ENCODE data around the gene DNASE2B.
"Not testable (repeated sequence)": the region's sequence is repeated elsewhere in the genome, so short reads cannot be mapped to it uniquely, and the experiment has no call there.

DNASE2B gene

DNA sequence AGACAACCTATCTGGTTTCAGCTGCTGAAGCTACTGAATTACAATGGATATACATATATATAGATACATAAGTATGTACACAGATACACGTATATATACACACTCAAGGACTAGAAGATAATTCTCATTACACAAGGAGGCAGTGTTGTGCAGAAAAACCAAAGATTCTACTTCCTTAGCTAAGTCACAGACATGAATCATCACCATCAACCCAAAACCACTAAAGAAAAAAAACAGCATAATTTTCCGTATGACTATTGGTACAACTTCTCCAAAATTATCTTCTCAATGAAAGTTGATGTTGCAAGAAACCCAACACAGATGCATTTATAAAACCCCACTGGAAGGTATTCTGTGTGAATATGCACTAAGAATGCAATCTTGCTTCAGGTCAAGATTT, 44.0 kb downstream of the DNASE2B start:
- no peak overlapping the region for H3K9ac ChIP-seq (ENCODE audit: low read length)
- no peak overlapping the region for H3K27ac ChIP-seq (ENCODE audit: low read depth, low read length)
- H3K27me3 ChIP-seq (ENCODE audit: control insufficient read depth in 1 of 2, insufficient read depth in 2 of 2, low read length in 2 of 2), result no peaks in the 10 kb centered on the region
- H3K4me3 ChIP-seq (ENCODE audit: low read depth in 1 of 2, low read length in 2 of 2), result no peak overlapping the region
- no peaks in the 10 kb centered on the region for H3K4me1 ChIP-seq (ENCODE audit: insufficient read depth, low read length)
- H3K36me3 ChIP-seq (ENCODE audit: insufficient read depth, low read length), result no peaks in the 10 kb centered on the region
- H3K9me3 ChIP-seq (ENCODE audit: low read length), result no peaks in the 10 kb centered on the region

DNA sequence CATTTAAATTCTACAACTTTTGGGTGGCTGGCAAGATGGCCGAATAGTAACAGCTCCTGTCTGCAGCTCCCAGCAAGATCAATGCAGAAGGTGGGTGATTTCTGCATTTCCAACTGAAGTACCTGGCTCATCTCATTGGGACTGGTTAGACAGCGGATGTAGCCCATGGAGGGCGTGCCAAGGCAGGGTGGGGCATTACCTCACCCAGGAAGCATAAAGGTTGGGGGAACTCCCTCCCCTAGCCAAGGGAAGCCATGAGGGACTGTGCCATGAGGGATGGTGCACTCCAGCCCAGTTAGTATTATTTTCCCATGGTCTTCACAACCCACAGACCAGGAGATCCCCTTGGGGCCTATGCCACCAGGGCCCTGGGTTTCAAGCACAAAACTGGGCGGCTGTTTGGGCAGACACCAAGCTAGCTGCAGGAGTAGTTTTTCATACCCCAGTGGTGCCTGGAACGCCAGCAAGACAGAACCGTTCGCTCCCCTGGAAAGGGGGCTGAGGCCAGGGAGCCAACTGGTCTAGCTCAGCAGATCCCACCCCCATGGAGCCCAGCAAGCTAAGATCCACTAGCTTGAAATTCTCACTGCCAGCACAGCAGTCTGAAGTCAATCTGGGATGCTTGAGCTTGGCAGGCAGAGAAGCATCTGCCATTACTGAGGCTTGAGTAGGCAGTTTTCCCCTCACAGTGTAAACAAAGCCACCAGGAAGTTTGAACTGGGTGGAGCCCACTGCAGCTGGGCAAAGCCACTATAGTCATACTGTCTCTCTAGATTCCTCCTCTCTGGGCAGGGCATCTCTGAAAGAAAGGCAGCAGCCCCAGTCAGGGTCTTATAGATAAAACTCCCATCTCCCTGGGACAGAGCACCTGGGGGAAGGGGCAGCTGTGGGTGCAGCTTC, 44.7 kb downstream of the DNASE2B start:
- not testable (repeated sequence) for H3K36me3 ChIP-seq (ENCODE audit: insufficient read depth, low read length); H3K4me1 ChIP-seq (ENCODE audit: insufficient read depth, low read length); H3K9ac ChIP-seq (ENCODE audit: low read length); H3K9me3 ChIP-seq (ENCODE audit: low read length); H3K27me3 ChIP-seq (ENCODE audit: control insufficient read depth in 1 of 2, insufficient read depth in 2 of 2, low read length in 2 of 2); H3K4me3 ChIP-seq (ENCODE audit: low read depth in 1 of 2, low read length in 2 of 2); H3K27ac ChIP-seq (ENCODE audit: low read depth, low read length)

DNA sequence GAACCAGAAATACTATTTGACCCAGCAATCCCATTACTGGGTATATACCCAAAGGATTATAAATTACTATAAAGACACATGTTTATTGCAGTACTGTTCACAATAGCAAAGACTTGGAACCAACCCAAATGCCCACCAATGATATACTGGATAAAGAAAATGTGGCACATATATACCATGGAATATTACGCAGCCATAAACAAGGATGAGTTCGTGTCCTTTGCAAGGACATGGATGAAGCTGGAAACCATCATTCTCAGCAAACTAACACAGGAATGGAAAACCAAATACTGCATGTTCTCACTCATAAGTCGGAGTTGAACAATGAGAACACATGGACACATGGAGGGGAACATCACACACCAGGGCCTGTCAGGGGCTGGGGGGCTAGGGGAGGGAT, 50.4 kb downstream of the DNASE2B start:
- not testable (repeated sequence) for H3K4me3 ChIP-seq (ENCODE audit: low read depth in 1 of 2, low read length in 2 of 2); H3K9me3 ChIP-seq (ENCODE audit: low read length); H3K36me3 ChIP-seq (ENCODE audit: insufficient read depth, low read length); H3K27me3 ChIP-seq (ENCODE audit: control insufficient read depth in 1 of 2, insufficient read depth in 2 of 2, low read length in 2 of 2); H3K27ac ChIP-seq (ENCODE audit: low read depth, low read length); H3K4me1 ChIP-seq (ENCODE audit: insufficient read depth, low read length); H3K9ac ChIP-seq (ENCODE audit: low read length)

DNA sequence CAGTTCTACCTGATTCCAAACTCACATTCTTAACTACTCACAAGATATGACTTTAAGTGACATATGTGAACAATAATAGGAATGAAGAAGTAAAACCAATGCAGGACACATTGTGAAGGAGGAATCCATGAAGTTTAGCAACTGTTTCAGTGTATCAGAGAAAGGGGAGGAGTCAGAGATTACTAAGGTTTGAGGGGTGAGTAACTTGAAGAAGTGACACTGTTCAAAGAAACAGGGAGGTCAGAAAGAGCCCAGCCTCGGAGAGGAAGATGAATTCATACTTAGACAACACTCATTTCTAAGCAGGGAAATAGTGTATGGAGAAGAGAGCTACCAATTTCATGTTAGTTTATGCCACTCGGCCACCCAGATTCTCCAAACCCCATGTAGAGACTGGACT, 52.6 kb downstream of the DNASE2B start:
- Histone ChIP-seq H3K9ac (ENCODE audit: low read length) (no peak overlapping the region), H3K4me3 (ENCODE audit: low read depth in 1 of 2, low read length in 2 of 2) (no peak overlapping the region), H3K4me1 (ENCODE audit: insufficient read depth, low read length) (no peaks in the 10 kb centered on the region), H3K9me3 (ENCODE audit: low read length) (no peaks in the 10 kb centered on the region), H3K27me3 (ENCODE audit: control insufficient read depth in 1 of 2, insufficient read depth in 2 of 2, low read length in 2 of 2) (no peaks in the 10 kb centered on the region), H3K27ac (ENCODE audit: low read depth, low read length) (no peak overlapping the region), H3K36me3 (ENCODE audit: insufficient read depth, low read length) (no peaks in the 10 kb centered on the region)

DNA sequence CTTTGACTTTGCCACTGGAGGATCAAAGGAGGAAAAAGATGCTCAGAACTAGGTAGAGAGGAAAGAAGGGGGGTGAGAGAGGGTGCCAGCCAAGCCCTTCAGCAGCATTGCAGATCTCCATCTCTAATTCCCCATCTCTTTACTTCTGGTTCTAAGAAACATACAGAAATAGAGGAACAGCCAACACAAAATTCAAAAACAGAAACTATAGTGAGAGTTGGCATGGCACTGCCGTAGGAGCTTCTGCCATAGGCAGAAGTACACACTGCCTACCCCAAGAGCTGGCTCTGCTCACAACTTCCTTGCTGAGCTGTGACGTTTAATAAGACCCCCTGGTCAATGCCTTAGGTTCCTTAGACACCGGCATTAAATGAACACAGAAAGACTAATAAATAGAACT, 54.2 kb downstream of the DNASE2B start:
- no peak overlapping the region for H3K27ac ChIP-seq (ENCODE audit: low read depth, low read length)
- H3K4me1 ChIP-seq (ENCODE audit: insufficient read depth, low read length), result no peaks in the 10 kb centered on the region
- H3K36me3 ChIP-seq (ENCODE audit: insufficient read depth, low read length), result no peaks in the 10 kb centered on the region

DNA sequence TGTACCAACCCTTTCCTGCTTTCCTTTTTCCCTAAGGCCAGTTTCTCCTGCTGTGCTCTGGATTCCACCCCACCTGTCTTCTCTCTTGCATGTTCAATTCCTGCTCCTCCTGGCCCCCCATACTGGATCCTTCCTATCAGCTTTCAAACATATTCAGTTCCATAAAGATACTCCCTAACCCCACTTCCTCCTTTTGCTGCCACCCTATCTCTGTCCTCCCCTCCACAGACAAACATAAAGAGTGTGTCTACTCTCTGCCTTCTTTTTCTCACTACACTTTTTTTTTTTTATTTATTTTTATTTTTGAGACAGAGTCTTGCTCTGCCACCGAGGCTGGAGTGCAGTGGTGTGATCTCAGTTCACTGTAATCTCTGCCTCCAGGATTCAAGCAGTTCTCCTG, 63.8 kb downstream of the DNASE2B start:
- H3K36me3 ChIP-seq (ENCODE audit: insufficient read depth, low read length), result no peaks in the 10 kb centered on the region
- H3K4me3 ChIP-seq (ENCODE audit: low read depth in 1 of 2, low read length in 2 of 2), result no peak overlapping the region
- H3K9ac ChIP-seq (ENCODE audit: low read length), result no peak overlapping the region
- no peaks in the 10 kb centered on the region for H3K9me3 ChIP-seq (ENCODE audit: low read length)
- H3K27me3 ChIP-seq (ENCODE audit: control insufficient read depth in 1 of 2, insufficient read depth in 2 of 2, low read length in 2 of 2), result no peaks in the 10 kb centered on the region
- no peak overlapping the region for H3K27ac ChIP-seq (ENCODE audit: low read depth, low read length)
- no peaks in the 10 kb centered on the region for H3K4me1 ChIP-seq (ENCODE audit: insufficient read depth, low read length)

More for the DNA sequence above, 54.2 kb downstream of the DNASE2B start:
- Histone ChIP-seq H3K9ac (ENCODE audit: low read length) (no peak overlapping the region), H3K9me3 (ENCODE audit: low read length) (no peaks in the 10 kb centered on the region), H3K27me3 (ENCODE audit: control insufficient read depth in 1 of 2, insufficient read depth in 2 of 2, low read length in 2 of 2) (no peaks in the 10 kb centered on the region), H3K4me3 (ENCODE audit: low read depth in 1 of 2, low read length in 2 of 2) (no peak overlapping the region)

All from muscle layer of colon (tissue), 2 donors.